HepG2 (cell line): ENCODE data around the gene ELP1. TPM values are rescaled to one million over a fixed set of nuclear protein-coding genes. Genes with fewer than 3 reads are reported as not detected.
A peak's percentile ranks its signal among the peaks of the same experiment; 100 is the strongest.

Experiments used
- BRCA1 ChIP-seq: sonication (generic); formaldehyde crosslinking; IDR thresholded peaks from 2 replicates; pipeline ENCODE4 v1.4.0; 2020; ENCODE audit warnings: missing genetic modification reagents
- CCDC6 ChIP-seq: sonication (generic); formaldehyde crosslinking; IDR thresholded peaks from 2 replicates; pipeline ENCODE4 v1.8.1; 2022; ENCODE audit warnings: mild to moderate bottlenecking, missing genetic modification reagents, moderate library complexity
- DNMT3B ChIP-seq: conservative IDR thresholded peaks from 2 replicates; pipeline ENCODE4 v1.6.1; 2016; ENCODE audit warnings: missing biosample characterization, control low read depth
- E2F5 ChIP-seq: sonication (generic); formaldehyde crosslinking; conservative IDR thresholded peaks from 2 replicates; pipeline ENCODE4 v1.4.0; 2020; ENCODE audit warnings: missing genetic modification reagents
- FOXO1 ChIP-seq: sonication (generic); formaldehyde crosslinking; IDR thresholded peaks from 2 replicates; pipeline ENCODE4 v1.4.0; 2020; ENCODE audit warnings: missing genetic modification reagents
- GLI4 ChIP-seq: sonication (generic); formaldehyde crosslinking; IDR thresholded peaks from 2 replicates; pipeline ENCODE4 v1.5.1; 2020; ENCODE audit warnings: missing genetic modification reagents, mild to moderate bottlenecking, moderate library complexity, borderline replicate concordance
- HNF4G ChIP-seq, 2 experiments: sonication (generic) in 1 of 2; formaldehyde crosslinking in 1 of 2; IDR thresholded peaks; 2 replicates each; pipeline versions ENCODE4 v1.4.0 to v1.6.1; 2011 to 2020; ENCODE audit warnings: borderline replicate concordance in 2 of 2, low read depth in 2 of 2, mild to moderate bottlenecking in 2 of 2, low read length in 1 of 2, missing genetic modification reagents in 1 of 2, moderate library complexity in 1 of 2
- IKZF4 ChIP-seq: sonication (generic); formaldehyde crosslinking; IDR thresholded peaks from 2 replicates; pipeline ENCODE4 v1.5.1; 2020; ENCODE audit warnings: borderline replicate concordance, mild to moderate bottlenecking, low read depth, missing genetic modification reagents; ENCODE audit errors: not compliant biosample characterization
- KLF9 ChIP-seq: IDR thresholded peaks from 2 replicates; pipeline ENCODE4 v1.6.1; 2016; ENCODE audit warnings: low read depth
- MXD3 ChIP-seq: IDR thresholded peaks from 2 replicates; pipeline ENCODE4 v1.6.1; 2016; ENCODE audit warnings: mild to moderate bottlenecking, missing biosample characterization, missing genetic modification reagents
- NFYB ChIP-seq: sonication (generic); formaldehyde crosslinking; IDR thresholded peaks from 2 replicates; pipeline ENCODE4 v1.4.0; 2020; ENCODE audit warnings: missing genetic modification reagents
- SETDB1 ChIP-seq: sonication (generic); formaldehyde crosslinking; IDR thresholded peaks from 2 replicates; pipeline ENCODE4 v1.5.1; 2020; ENCODE audit warnings: missing genetic modification reagents, mild to moderate bottlenecking, borderline replicate concordance
- TOE1 ChIP-seq: sonication (generic); formaldehyde crosslinking; IDR thresholded peaks from 2 replicates; pipeline ENCODE4 v1.4.0; 2020; ENCODE audit warnings: mild to moderate bottlenecking, missing genetic modification reagents
- ZNF275 ChIP-seq: sonication (generic); formaldehyde crosslinking; IDR thresholded peaks from 2 replicates; pipeline ENCODE4 v1.8.0; 2022; ENCODE audit warnings: missing genetic modification reagents, mild to moderate bottlenecking, inconsistent platforms, borderline replicate concordance
- ZNF451 ChIP-seq: sonication (generic); formaldehyde crosslinking; IDR thresholded peaks from 2 replicates; pipeline ENCODE4 v1.5.0; 2020; ENCODE audit warnings: mild to moderate bottlenecking, missing genetic modification reagents
- ZNF562 ChIP-seq: sonication (generic); formaldehyde crosslinking; IDR thresholded peaks from 2 replicates; pipeline ENCODE4 v1.8.0; 2022; ENCODE audit warnings: missing genetic modification reagents, borderline replicate concordance
- ZNF644 ChIP-seq: IDR thresholded peaks from 2 replicates; pipeline ENCODE4 v1.6.1; 2016; ENCODE audit warnings: low read depth
- ZNF746 ChIP-seq: sonication (generic); formaldehyde crosslinking; IDR thresholded peaks from 2 replicates; pipeline ENCODE4 v1.8.0; 2022; ENCODE audit warnings: mild to moderate bottlenecking, missing genetic modification reagents
- ZNF749 ChIP-seq: sonication (generic); formaldehyde crosslinking; IDR thresholded peaks from 2 replicates; pipeline ENCODE4 v1.8.0; 2022; ENCODE audit warnings: mild to moderate bottlenecking, missing genetic modification reagents, moderate library complexity, borderline replicate concordance
- ZNF777 ChIP-seq: sonication (generic); formaldehyde crosslinking; IDR thresholded peaks from 2 replicates; pipeline ENCODE4 v1.4.0; 2020; ENCODE audit warnings: missing genetic modification reagents
- ZSCAN31 ChIP-seq: sonication (generic); formaldehyde crosslinking; IDR thresholded peaks from 2 replicates; pipeline ENCODE4 v1.5.0; 2020; ENCODE audit warnings: low read depth, mild to moderate bottlenecking, missing genetic modification reagents
- polyA plus RNA-seq, 8 experiments: library from polyadenylated mRNA; depleted of rRNA in 3 of 8; stranded (reverse) in 7 of 8; unstranded in 1 of 8; fragments of >200 nt; fragmentation: Illumina TruSeq in 4 of 8; extraction: Trizol in 4 of 8; gene quantifications; 2 replicates each; pipeline versions ENCODE4 v1.2.1 to v1.2.3, GENCODE V29; 2011 to 2016; ENCODE audit warnings: low read depth in 4 of 8, missing spikeins in 1 of 8, mixed read lengths in 1 of 8; ENCODE audit not compliant: insufficient read depth in 1 of 8
- total RNA-seq, 5 experiments: library from RNA; depleted of rRNA; stranded (reverse); fragments of >200 nt; fragmentation: Illumina TruSeq; extraction: Trizol; gene quantifications; 2 replicates each; pipeline ENCODE4 v1.2.3, GENCODE V29; 2016; ENCODE audit warnings: low read depth in 1 of 5
- TF ChIP-seq, protein P1 (sequence below): sonication (generic); formaldehyde crosslinking; IDR thresholded peaks from 2 replicates; pipeline ENCODE4 v1.5.1; 2020; ENCODE audit warnings: mild to moderate bottlenecking, missing genetic modification reagents, borderline replicate concordance

ELP1 gene
- total and polyA plus RNA-seq, 2 of the 13 experiments (the other 11 are each of a cell fraction or from before 2014, with no cell fraction given), result 157 to 275 TPM

GRCh38 chr9:108894225-108894997 is 39.5 kb downstream of the ELP1 start (continued):
- TF ChIP-seq ZNF275 (CRISPR knock-in tag), result no peak
- TF ChIP-seq, protein P1, sequence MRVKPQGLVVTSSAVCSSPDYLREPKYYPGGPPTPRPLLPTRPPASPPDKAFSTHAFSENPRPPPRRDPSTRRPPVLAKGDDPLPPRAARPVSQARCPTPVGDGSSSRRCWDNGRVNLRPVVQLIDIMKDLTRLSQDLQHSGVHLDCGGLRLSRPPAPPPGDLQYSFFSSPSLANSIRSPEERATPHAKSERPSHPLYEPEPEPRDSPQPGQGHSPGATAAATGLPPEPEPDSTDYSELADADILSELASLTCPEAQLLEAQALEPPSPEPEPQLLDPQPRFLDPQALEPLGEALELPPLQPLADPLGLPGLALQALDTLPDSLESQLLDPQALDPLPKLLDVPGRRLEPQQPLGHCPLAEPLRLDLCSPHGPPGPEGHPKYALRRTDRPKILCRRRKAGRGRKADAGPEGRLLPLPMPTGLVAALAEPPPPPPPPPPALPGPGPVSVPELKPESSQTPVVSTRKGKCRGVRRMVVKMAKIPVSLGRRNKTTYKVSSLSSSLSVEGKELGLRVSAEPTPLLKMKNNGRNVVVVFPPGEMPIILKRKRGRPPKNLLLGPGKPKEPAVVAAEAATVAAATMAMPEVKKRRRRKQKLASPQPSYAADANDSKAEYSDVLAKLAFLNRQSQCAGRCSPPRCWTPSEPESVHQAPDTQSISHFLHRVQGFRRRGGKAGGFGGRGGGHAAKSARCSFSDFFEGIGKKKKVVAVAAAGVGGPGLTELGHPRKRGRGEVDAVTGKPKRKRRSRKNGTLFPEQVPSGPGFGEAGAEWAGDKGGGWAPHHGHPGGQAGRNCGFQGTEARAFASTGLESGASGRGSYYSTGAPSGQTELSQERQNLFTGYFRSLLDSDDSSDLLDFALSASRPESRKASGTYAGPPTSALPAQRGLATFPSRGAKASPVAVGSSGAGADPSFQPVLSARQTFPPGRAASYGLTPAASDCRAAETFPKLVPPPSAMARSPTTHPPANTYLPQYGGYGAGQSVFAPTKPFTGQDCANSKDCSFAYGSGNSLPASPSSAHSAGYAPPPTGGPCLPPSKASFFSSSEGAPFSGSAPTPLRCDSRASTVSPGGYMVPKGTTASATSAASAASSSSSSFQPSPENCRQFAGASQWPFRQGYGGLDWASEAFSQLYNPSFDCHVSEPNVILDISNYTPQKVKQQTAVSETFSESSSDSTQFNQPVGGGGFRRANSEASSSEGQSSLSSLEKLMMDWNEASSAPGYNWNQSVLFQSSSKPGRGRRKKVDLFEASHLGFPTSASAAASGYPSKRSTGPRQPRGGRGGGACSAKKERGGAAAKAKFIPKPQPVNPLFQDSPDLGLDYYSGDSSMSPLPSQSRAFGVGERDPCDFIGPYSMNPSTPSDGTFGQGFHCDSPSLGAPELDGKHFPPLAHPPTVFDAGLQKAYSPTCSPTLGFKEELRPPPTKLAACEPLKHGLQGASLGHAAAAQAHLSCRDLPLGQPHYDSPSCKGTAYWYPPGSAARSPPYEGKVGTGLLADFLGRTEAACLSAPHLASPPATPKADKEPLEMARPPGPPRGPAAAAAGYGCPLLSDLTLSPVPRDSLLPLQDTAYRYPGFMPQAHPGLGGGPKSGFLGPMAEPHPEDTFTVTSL (CRISPR knock-in tag), result peak; percentile 94
- no peak for TF ChIP-seq BRCA1
- no peak for TF ChIP-seq KLF9 (CRISPR knock-in tag)
- no peak for TF ChIP-seq ZNF746 (CRISPR knock-in tag)
- TF ChIP-seq DNMT3B (CRISPR knock-in tag), result 0 out of 2 replicates have a peak, but pooled peaks have one; percentile 69
- TF ChIP-seq ZSCAN31 (CRISPR knock-in tag), result peak; percentile 63
- TF ChIP-seq ZNF777, result no peak
- TF ChIP-seq ZNF451 (CRISPR knock-in tag), result no peak
- no peak for TF ChIP-seq IKZF4
- TF ChIP-seq GLI4 (CRISPR knock-in tag), result no peak
- TF ChIP-seq ZNF749 (CRISPR knock-in tag), result no peak
- TF ChIP-seq ZNF644 (CRISPR knock-in tag), result peak; percentile 74
- TF ChIP-seq HNF4G (IDR thresholded peaks at IDR 0.05; ENCODE audit: borderline replicate concordance, low read depth, low read length), result peak; percentile 78; the same call in 1 of the 2 replicates
- TF ChIP-seq HNF4G (CRISPR knock-in tag; IDR thresholded peaks at IDR 0.05; ENCODE audit: borderline replicate concordance, low read depth), result peak; percentile 68; the same call in 1 of the 2 replicates
- no peak for TF ChIP-seq NFYB (CRISPR knock-in tag)
- TF ChIP-seq SETDB1 (CRISPR knock-in tag), result no peak
- no peak for TF ChIP-seq TOE1
- no peak for TF ChIP-seq MXD3 (CRISPR knock-in tag)
- no peak for TF ChIP-seq E2F5 (CRISPR knock-in tag)
- TF ChIP-seq FOXO1 (CRISPR knock-in tag), result peak; percentile 90
- TF ChIP-seq CCDC6 (CRISPR knock-in tag), result peak; percentile 63; the same call in 1 of the 2 replicates
- no peak for TF ChIP-seq ZNF562
